PC-9 (cell line): ENCODE measurements around the gene TRAF1.

ENCODE experiments used
- EZH2 ChIP-seq: fragments of 200-600 bp; sonication (generic); IDR thresholded peaks from 2 replicates; pipeline ENCODE4 v1.8.0; 2017; ENCODE audit warnings: antibody characterized with exemption, low read depth
- TF ChIP-seq, protein P1 (sequence below): fragments of 200-600 bp; sonication (generic); conservative IDR thresholded peaks from 2 replicates; pipeline ENCODE4 v1.6.1; 2017; ENCODE audit warnings: mixed run types, antibody characterized with exemption, mild to moderate bottlenecking, moderate library complexity

GRCh38 chr9:120892748-120893610 is 33.6 kb downstream of the TRAF1 start:
- TF ChIP-seq, protein P1, sequence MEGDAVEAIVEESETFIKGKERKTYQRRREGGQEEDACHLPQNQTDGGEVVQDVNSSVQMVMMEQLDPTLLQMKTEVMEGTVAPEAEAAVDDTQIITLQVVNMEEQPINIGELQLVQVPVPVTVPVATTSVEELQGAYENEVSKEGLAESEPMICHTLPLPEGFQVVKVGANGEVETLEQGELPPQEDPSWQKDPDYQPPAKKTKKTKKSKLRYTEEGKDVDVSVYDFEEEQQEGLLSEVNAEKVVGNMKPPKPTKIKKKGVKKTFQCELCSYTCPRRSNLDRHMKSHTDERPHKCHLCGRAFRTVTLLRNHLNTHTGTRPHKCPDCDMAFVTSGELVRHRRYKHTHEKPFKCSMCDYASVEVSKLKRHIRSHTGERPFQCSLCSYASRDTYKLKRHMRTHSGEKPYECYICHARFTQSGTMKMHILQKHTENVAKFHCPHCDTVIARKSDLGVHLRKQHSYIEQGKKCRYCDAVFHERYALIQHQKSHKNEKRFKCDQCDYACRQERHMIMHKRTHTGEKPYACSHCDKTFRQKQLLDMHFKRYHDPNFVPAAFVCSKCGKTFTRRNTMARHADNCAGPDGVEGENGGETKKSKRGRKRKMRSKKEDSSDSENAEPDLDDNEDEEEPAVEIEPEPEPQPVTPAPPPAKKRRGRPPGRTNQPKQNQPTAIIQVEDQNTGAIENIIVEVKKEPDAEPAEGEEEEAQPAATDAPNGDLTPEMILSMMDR: no peak
- TF ChIP-seq EZH2: no peak
